Measurements from ENCODE around the gene ZFP90.
"Not testable (repeated sequence)": the region's sequence is repeated elsewhere in the genome, so short reads cannot be mapped to it uniquely, and the experiment has no call there.

ZFP90 gene

GRCh38 chr16:68517606-68518166, 21.4 kb upstream of the ZFP90 start:
- no peak for DNase-seq (ENCODE audit: low read depth)

DNA sequence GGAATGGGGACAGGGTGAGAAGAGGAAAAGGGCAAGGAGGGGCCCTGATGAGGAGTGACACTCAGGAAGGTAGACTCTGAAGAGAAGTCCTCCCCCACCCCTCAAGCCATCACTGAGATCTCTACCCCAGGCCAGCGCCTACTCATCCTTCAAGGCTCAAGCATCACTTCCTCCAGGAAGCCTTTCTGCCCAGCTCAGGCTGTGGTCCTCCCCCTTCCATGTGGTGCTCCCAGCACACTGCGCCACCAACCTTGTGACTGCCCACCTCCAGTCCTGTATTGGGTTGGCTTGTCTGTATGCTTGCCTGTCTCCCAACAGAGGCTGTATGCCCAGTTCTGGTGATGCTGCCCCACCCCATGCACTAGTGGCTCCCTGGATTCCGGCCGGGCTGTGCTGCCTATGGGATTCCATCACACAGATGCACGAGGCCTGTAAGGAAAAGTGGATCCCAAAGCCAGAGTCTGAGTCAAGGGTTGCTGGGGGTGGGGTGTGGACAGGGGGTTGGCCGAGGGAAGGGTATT, 19.8 kb upstream of the ZFP90 start:
- no peak for DNase-seq (ENCODE audit: low read depth)

GRCh38 chr16:68520649-68521086, 18.4 kb upstream of the ZFP90 start:
- peak; percentile 71 for DNase-seq (ENCODE audit: low read depth)

DNA sequence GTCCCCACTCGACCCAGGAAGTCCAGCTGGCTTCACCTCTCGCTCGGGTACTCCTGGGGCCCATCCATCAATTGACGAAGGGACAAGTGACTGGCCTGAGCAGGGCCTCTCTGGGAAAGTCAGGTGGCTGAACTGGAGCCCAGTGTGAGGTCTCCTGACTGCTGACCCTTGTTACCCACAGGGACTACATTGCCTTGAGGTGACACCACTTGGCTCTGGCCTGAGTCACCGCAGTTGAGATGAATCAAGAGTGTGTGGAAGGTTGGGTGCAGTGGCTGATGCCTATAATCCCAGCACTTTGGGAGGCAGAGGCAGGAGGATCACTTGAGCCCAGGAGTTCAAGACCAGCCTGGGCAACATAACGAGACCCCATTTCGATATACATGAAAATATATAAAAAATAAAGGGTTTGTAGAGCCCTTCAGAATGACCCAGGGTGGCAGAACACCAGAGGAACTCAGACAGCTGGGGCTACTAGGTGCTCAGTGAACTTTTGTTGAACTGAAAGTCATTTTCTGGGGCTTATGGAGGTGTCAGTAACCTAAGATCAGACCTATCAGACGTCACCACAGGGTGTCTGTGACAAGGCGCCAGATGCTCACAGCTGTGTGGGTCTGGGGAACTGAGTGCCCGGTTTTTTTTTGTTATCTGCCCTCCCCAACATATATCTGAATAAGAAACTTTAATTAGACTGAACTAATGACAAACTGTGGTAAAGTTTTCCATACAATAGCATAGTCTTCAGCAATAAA, 14.8 kb upstream of the ZFP90 start:
- no peak for DNase-seq (ENCODE audit: low read depth)

DNA sequence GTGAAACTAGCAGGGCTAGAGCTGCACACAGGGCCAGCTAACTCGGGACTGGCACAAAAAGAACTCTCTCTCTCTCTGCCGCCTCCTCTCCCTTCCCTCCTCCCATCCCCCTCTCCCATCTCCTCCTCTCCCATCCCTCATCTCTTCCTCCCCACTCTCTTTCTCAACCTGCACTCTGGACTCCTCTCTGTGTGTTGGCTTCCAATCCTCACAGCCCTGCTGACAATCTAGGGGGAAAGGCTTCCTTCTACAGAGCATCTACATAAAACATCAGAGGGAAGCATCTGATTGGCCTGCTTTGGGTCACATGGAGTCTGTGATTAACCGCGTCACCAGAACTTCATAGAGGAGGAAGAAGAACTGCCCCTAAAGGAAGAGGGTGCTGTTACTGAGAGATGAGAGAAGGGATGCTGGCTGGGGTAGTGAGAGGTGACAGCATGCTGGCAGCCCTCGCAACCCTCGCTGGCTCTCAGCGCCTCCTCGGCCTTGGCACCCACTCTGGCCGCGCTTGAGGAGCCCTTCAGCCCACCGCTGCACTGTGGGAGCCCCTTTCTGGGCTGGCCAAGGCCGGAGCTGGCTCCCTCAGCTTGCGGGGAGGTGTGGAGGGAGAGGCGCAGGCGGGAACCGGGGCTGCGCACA, 12.8 kb upstream of the ZFP90 start:
- no peak for DNase-seq (ENCODE audit: low read depth)

- DNase-seq (ENCODE audit: low read depth), result no peak
These were observed 12.3 kb upstream of the ZFP90 start for GRCh38 chr16:68526782-68527145.

GRCh38 chr16:68528233-68528632, 10.9 kb upstream of the ZFP90 start:
- DNase-seq (ENCODE audit: low read depth), result no peak

DNA sequence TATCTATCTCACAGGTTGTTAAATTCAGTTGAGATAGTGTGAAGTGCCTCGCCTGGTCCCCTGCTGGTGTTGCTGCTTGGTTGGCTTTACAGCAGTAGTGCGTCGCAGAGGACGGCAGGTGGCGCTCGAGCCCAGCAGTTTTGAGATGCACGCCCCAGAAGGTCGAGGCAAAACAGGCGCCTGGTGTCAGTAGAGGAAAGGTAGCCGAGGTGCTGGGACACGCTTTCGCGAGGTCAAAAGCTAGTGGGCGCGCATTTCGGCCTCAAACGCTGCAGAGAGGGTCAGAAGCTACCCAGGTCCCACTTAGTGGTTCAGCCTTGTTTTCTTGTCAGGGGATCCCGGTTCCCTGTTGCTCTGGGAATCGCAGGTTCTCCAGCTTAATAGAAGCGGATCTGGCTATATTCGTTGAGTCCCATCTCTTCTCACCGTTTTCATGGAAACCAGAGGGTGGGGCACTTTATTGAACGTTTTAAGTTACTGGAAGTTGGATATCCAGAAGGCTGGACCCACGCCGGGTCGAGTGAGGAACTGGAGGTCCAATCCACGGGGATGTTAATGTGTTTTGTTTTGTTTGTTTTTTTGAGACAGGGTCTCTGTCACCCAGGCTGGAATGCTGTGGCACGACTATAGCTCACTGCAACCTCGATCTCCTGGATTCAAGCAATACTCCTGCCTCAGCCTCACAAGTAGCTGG, 10.3 kb upstream of the ZFP90 start:
- DNase-seq (ENCODE audit: low read depth), result peak; percentile 57

DNA sequence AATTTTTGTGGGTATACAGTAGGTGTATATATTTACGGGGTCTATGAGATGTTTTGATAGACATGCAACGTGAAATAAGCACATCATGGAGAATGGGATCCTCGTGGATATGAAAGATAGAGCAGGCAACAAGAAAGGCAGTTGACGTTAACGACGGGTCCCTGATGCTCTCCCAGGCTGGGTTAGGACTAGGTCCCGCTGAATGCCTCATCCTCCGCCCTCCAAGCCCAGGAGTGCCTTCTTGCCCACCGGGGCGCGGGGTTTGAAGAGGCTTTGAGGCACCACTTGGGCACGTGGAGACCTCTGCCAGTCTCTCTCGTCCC, 9.5 kb upstream of the ZFP90 start:
- no peak for DNase-seq (ENCODE audit: low read depth)

DNA sequence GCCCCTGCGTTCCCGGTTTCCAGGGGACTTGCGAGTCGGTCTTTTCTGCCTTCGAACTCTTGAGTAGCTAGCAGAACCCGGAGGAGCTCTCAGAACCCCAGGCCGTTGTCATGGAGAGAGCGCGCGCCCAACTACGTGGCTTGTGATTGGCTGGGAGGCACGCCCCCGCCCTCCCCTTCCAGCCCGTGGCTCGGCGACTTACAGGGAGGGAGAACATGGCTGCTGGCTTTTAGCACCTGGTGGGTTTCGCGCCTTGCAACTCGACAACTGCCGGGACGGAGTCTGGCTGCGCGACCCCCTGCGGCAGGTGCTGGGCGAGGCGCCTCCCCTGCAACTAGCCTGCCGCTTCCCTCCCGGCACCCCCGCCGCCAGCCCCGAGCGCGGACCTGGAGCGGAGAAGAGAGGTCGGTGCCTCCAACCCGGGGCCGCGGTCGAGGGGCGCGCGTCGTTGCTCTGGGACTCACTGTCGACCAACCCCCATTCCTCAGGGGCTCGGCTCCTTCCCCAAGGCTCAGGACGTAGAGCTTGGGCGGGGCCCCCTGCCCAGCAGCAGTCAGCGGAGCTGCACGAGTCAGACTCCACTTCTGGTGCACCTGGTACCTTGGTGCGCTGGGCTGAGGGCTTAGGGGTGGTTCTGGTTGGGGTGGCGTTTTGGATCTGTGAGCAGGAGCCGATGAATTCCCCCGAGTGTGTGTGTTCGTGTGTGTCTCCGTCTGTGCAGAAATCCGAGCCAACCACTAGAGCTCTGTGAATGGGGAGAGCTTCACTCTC, 9.0 kb upstream of the ZFP90 start:
- peak; percentile 81 for DNase-seq (ENCODE audit: low read depth)

DNA sequence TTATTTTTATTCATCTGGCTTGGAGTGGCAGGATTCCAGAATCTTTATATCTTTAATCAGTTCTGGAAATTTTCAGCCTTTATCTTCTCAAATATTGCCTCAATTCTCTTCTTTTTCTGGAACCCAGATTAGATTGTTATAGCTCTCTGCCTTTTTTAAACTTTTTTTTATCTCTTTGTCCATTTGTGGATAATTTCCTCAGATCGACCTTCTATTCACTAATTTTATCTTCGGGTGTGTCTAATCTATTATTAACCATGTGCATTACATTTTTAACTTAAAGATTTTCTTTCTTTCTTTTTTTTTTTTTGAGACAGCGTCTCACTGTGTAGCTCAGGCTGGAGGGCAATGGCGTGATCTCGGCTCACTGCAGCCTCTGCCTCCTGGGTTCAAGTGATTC, 5.2 kb upstream of the ZFP90 start:
- DNase-seq (ENCODE audit: low read depth), result no peak

DNA sequence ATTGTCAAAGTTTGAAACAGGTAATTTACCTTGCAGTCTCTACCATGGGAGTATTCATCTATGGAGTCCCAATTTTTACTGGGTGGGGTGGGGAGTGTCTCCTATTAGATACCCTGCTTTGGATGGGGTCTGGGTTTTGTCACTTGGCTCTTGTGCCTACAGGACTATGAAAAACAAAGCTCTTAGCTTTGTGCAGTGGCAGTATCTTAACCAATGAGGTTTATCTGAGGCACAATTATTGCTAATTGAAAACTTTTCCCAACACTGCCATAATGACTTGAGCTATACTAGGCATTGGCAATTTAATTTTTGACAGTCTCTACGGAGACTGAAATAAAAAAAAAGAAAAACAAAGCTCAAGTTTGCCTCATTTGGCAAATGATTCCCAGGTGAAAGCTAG, 3.8 kb upstream of the ZFP90 start:
- DNase-seq (ENCODE audit: low read depth), result no peak

DNA sequence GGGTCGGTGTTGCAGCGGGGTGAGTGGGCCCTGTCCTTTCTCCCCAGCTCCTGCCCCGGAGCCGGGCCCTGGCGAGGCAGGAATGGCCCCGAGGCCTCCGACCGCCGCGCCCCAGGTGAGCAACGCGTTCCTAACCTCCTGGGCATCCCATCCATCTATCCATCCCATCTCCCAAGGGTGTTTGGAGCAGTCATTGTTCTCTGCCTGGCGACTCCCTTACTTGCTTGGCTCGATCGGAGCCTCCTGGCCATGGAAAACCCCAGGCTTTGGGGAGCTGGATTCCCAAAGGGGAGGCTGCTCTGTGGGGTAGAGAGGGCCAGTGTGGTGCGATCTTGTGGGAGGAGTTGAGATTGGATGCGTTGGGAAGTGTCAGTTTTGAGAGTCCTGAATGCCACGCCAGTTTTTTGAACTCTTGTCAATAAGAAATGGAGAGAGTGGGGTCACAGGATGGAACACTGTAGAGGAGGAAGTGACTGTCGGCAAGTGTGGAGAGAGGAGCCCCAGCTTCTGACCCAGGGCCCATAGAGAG, 684 bp downstream of the ZFP90 start:
- DNase-seq (ENCODE audit: low read depth), result no peak

DNA sequence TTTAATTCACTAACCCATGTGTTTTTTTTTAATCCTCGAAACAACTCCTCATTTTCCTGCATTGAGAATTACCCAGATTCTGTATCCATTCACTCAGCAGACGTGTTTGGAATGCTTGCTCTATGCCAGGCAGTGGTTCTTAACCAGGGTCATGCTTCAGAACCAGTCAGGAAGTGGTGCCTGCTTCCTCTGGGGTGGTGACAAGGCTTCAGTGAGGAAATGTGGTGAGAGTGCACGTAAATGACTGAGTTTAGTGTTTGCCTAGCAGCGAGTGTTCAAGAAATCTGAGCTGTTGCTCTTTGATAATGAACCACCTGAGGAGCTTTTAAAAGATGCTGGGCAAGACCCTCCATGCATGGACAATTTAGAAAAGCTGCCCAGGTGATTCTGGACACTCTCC, 9.9 kb downstream of the ZFP90 start:
- DNase-seq (ENCODE audit: low read depth), result no peak

- DNase-seq (ENCODE audit: low read depth), result no peak
These were observed 14.1 kb downstream of the ZFP90 start for GRCh38 chr16:68553186-68553585.

DNA sequence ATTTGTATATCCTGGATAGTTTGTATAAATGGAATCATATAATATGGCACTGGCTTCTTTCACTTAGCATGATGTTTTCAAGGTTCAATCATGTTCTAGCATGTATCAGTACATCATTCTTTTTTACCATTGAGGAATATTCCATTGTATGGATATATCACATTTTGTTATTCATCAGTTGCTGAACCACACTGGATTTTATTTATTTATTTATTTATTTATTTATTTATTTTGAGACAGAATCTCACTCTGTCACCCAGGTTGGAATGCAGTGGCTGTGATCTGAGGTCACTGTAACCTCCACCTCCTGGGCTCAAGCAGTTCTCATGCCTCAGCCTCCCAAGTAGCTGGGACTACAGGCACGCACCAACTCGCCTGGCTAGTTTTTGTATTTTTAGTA, 21.2 kb downstream of the ZFP90 start:
- not testable (repeated sequence) for DNase-seq (ENCODE audit: low read depth)

DNA sequence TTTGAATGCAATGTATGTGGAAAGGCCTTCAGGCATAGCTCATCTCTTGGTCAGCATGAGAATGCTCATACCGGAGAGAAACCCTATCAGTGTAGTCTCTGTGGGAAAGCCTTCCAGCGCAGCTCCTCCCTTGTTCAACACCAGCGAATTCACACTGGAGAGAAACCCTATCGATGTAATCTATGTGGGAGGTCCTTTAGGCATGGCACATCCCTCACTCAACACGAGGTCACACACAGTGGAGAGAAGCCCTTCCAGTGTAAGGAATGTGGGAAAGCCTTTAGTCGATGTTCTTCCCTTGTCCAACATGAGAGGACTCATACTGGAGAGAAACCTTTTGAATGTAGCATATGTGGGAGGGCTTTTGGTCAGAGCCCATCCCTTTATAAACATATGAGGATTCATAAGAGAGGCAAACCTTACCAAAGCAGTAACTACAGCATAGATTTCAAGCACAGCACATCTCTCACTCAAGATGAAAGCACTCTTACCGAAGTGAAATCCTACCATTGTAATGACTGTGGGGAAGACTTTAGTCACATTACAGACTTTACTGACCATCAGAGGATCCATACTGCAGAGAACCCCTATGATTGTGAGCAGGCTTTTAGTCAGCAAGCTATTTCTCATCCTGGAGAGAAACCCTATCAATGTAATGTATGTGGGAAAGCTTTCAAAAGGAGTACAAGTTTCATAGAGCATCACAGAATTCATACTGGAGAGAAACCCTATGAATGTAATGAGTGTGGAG, 24.7 kb downstream of the ZFP90 start:
- DNase-seq (ENCODE audit: low read depth), result no peak

GRCh38 chr16:68564382-68564985, 25.4 kb downstream of the ZFP90 start:
- no peak for DNase-seq (ENCODE audit: low read depth)

DNA sequence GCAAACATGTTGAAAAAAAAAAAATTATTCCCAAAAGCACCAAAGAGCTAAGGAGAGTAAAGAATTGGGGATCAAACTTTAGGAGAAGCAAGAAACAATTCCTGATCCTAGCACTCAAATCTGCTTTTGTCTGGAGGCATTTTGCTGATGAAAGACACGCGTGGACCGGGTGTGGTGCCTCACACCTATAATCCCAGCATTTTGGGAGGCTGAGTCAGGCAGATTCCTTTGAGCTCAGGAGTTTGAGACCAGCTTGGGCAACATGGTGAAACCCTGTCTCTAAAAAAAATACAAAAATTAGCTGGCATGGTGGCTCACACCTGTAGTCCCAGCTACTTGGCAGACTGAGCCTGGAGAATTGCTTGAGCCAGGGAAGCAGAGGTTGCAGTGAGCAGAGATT, 35.4 kb downstream of the ZFP90 start:
- DNase-seq (ENCODE audit: low read depth), result no peak

DNA sequence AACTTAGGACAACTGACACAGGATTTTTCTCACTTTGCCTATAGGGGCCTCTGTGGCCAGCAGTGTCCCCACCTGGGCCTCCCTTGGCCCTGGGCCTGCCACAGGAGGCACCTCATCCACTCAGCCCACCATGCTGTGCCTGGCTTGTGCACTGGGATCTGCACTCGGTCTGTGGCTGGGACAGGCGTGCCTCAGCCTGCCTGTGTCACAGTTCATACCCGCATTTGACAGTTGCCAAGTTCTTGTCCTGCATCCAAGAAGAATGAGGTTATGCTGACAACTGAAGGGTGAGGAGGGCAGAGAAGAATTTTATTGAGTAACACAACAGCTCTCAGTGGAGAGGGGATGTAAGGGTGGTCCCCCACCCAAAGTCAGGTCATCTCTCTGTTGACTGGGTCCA, 36.0 kb downstream of the ZFP90 start:
- DNase-seq (ENCODE audit: low read depth), result no peak

GRCh38 chr16:68577352-68577853, 38.3 kb downstream of the ZFP90 start:
- DNase-seq (ENCODE audit: low read depth), result no peak
